ENCODE data around the gene LRMDA. TPM values are rescaled to one million over a fixed set of nuclear protein-coding genes. Genes with fewer than 3 reads are reported as not detected.

Gene LRMDA
- total and polyA plus RNA-seq, 7 donors: 2.8 to 22.2 (median 9.0) TPM

GRCh38 chr10:75610183-75610582, 178.8 kb downstream of the LRMDA start:
- H3K36me3 ChIP-seq: no peaks in the 10 kb centered on the region
- no peak for DNase-seq
- H3K27ac ChIP-seq: no peak overlapping the region
- intact Hi-C loops (cut with DNase I): no loop called here
- no peak for TF ChIP-seq CTCF (IDR thresholded peaks at IDR 0.05)
- TF ChIP-seq POLR2A (IDR thresholded peaks at IDR 0.05): no peak
- TF ChIP-seq EP300 (IDR thresholded peaks at IDR 0.05): no peak
- TF ChIP-seq POLR2AphosphoS5 (IDR thresholded peaks at IDR 0.05): no peak
- H3K27me3 ChIP-seq: no peaks in the 10 kb centered on the region
- no peaks in the 10 kb centered on the region for H3K9me3 ChIP-seq
- WGBS, 2 donors: 11 to 46% methylated on average over 1 of the region's 1 CpG
- H3K4me3 ChIP-seq: no peak overlapping the region
- H3K4me1 ChIP-seq: peaks cover 0 to 32% (median 18%) of the 10 kb centered on the region in 4 donors

DNA sequence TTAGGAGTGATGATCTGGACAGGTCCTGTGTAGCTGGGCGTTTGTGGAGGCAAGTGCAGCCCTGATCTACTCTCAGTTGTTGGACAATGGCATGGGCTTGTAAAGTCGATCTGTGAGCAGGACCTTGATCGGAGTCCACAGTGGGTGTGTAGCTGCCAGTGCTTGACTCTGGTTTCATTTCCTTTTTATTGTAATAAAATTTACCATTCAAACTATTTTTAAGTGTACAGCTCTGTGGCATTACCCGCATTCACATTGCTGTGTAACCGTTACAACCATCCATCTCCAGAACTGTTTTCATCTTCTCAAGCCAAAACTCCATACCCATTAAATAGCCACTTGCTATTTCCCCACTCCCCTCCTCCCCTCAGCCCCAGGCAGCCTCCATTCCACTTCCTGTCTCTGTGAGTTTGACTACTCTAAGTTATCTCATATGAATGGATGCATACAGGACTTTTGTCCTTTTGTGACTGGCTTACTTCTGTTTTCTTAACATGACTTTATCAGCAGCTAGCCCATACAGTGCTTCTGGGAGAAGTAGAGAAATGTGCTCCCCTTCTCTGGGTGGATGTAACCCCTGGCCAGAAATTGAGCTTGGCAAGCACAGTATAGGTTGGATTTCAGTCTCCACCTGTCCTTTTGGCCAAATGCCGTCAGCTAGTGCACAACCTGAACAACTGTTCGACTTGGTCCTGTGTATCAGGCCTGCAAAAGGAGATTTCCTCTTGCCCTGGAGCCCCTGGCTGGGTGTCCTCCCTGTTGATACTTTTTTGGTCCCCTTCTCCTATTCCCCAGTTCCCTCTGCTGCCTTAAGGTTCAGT, 180.0 kb downstream of the LRMDA start:
- H3K36me3 ChIP-seq: no peaks in the 10 kb centered on the region
- H3K27ac ChIP-seq: peak overlapping the region in 3 of 4 donors; percentile 21 to 46 (median 21)
- 36 to 68% methylated on average over 7 of the region's 7 CpGs for WGBS, 2 donors
- no peak overlapping the region for H3K4me3 ChIP-seq
- no peak for DNase-seq
- no peaks in the 10 kb centered on the region for H3K9me3 ChIP-seq
- TF ChIP-seq EP300 (IDR thresholded peaks at IDR 0.05) (no peak), CTCF (IDR thresholded peaks at IDR 0.05) (no peak)
- no peaks in the 10 kb centered on the region for H3K27me3 ChIP-seq
- intact Hi-C loops (cut with DNase I): no loop called here
- H3K4me1 ChIP-seq: peaks cover 0 to 25% (median 18%) of the 10 kb centered on the region in 4 donors

DNA sequence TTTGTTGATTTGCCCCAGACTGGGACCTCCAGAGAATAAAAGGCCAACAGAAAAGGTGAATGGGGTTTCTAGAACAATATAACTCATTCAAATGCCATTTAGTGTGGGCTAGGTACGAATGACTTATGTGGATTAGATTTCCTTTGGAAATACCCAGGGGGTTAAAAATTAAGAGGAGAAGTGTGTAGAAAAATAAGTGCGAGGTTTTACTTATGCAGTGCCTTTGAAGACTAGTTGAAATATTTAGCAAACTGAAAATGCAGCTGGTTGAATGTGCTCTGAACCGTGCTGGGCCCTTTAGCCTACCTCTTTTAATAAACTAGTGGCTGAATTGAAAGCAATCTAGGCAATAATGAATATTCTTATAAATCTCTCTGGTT, 180.6 kb downstream of the LRMDA start:
- intact Hi-C loops (cut with DNase I): no loop called here
- DNase-seq: no peak
- Histone ChIP-seq H3K27ac (peak overlapping the region in 3 of 4 donors; percentile 21 to 46 (median 21)), H3K9me3 (no peaks in the 10 kb centered on the region), H3K4me1 (peaks cover 0 to 24% (median 16%) of the 10 kb centered on the region in 4 donors), H3K4me3 (no peak overlapping the region), H3K36me3 (no peaks in the 10 kb centered on the region), H3K27me3 (no peaks in the 10 kb centered on the region)
- 74 to 88% methylated on average over 3 of the region's 3 CpGs for WGBS, 2 donors
- no peak for TF ChIP-seq POLR2AphosphoS5 (IDR thresholded peaks at IDR 0.05)
- TF ChIP-seq EP300 (IDR thresholded peaks at IDR 0.05): no peak
- TF ChIP-seq POLR2A (IDR thresholded peaks at IDR 0.05): no peak
- no peak for TF ChIP-seq CTCF (IDR thresholded peaks at IDR 0.05)

- Histone ChIP-seq H3K27ac (peak overlapping the region in 3 of 4 donors; percentile 10 to 46 (median 36)), H3K4me3 (no peak overlapping the region), H3K36me3 (no peaks in the 10 kb centered on the region), H3K4me1 (peaks cover 0 to 24% (median 16%) of the 10 kb centered on the region in 4 donors), H3K9me3 (no peaks in the 10 kb centered on the region), H3K27me3 (no peaks in the 10 kb centered on the region)
- no peak for DNase-seq
- intact Hi-C loops (cut with DNase I): no loop called here
- no peak for TF ChIP-seq POLR2A (IDR thresholded peaks at IDR 0.05)
- TF ChIP-seq EP300 (IDR thresholded peaks at IDR 0.05): no peak
- peak in 1 of 4 donors; percentile 51 for TF ChIP-seq POLR2AphosphoS5 (IDR thresholded peaks at IDR 0.05)
- TF ChIP-seq CTCF (IDR thresholded peaks at IDR 0.05): no peak
- 31 to 54% methylated on average over 5 of the region's 5 CpGs for WGBS, 2 donors
Observed at GRCh38 chr10:75612904-75613684, 181.7 kb downstream of the LRMDA start.

Measured in sigmoid colon (tissue), 7 donors.